WERI-Rb-1 (cell line): ENCODE data around the gene PRRC2A.

Experiments
- DNase-seq: peaks from one replicate; pipeline ENCODE4 v3.0.0-alpha.2; 2020
- H3K27ac ChIP-seq: fragments of 250-450 bp; sonication (Bioruptor Pico); 2 replicates; pipeline ENCODE4 v1.5.1; 2020; ENCODE audit warnings: mild to moderate bottlenecking, moderate library complexity
- H3K27me3 ChIP-seq: fragments of 250-450 bp; sonication (Bioruptor Pico); 2 replicates; pipeline ENCODE4 v1.5.1; 2021; ENCODE audit warnings: mild to moderate bottlenecking, low read depth, moderate library complexity; ENCODE audit not compliant: insufficient read depth, severe bottlenecking
- H3K36me3 ChIP-seq: fragments of 250-450 bp; sonication (Bioruptor Pico); 2 replicates; pipeline ENCODE4 v1.5.1; 2020; ENCODE audit warnings: mild to moderate bottlenecking, moderate library complexity
- H3K4me3 ChIP-seq: 2 replicates; pipeline ENCODE4 v1.5.1; 2011; ENCODE audit warnings: low read depth, mild to moderate bottlenecking, control low read depth, low read length
- H3K9me3 ChIP-seq: fragments of 250-450 bp; sonication (Bioruptor Pico); 2 replicates; pipeline ENCODE4 v1.5.1; 2021; ENCODE audit warnings: mild to moderate bottlenecking, moderate library complexity; ENCODE audit not compliant: severe bottlenecking
- TF ChIP-seq, protein P1 (sequence below): IDR thresholded peaks from 2 replicates; pipeline ENCODE4 v1.5.1; 2011; ENCODE audit warnings: low read depth, mild to moderate bottlenecking, control low read depth, inconsistent platforms, low read length

PRRC2A gene

DNA sequence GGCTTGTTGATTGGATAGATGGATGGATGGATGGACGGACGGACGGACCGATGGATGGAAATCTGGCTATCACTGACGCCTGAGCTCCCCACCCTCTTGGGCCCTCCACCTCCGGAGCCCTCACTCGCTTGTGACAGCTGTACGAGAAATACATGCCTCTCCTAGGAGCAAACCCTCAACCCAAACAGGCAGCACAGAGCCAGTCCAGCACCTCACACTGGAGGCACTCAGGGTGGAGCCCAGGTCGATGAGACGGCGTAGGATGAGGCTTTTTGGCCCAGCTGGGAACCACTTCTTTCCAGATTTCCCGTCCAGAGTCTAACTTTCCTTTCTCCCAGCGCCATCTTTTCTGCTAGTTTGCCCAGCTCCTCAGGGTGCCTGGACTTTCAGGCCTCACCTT is 63.1 kb downstream of the PRRC2A start:
- TF ChIP-seq, protein P1, sequence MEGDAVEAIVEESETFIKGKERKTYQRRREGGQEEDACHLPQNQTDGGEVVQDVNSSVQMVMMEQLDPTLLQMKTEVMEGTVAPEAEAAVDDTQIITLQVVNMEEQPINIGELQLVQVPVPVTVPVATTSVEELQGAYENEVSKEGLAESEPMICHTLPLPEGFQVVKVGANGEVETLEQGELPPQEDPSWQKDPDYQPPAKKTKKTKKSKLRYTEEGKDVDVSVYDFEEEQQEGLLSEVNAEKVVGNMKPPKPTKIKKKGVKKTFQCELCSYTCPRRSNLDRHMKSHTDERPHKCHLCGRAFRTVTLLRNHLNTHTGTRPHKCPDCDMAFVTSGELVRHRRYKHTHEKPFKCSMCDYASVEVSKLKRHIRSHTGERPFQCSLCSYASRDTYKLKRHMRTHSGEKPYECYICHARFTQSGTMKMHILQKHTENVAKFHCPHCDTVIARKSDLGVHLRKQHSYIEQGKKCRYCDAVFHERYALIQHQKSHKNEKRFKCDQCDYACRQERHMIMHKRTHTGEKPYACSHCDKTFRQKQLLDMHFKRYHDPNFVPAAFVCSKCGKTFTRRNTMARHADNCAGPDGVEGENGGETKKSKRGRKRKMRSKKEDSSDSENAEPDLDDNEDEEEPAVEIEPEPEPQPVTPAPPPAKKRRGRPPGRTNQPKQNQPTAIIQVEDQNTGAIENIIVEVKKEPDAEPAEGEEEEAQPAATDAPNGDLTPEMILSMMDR, result no peak
- Histone ChIP-seq H3K27ac (no peak overlapping the region), H3K36me3 (peaks cover 39% of the 10 kb centered on the region), H3K27me3 (no peaks in the 10 kb centered on the region), H3K4me3 (no peak overlapping the region), H3K9me3 (no peaks in the 10 kb centered on the region)
- no peak for DNase-seq

DNA sequence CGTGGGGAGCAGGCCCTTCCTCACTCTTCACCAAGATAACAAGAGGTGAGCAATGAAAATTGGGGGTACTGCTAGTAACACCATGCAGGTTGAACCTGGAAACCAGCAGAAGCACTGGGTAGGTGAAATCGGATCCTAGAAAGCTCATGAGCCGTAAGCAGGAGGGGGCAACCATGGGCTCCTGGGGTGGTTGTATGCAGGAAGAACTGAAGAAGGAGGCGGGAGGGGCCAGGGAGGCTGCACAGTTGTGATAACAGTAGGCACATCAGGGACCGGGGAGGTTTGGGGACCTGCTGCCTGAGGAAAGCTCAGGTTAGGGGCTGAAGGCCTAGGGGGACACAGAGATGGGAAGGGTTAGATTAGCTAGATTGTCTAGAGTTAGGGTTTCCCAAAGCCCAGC is 66.0 kb downstream of the PRRC2A start:
- no peak overlapping the region for H3K4me3 ChIP-seq
- H3K36me3 ChIP-seq, result peaks cover 66% of the 10 kb centered on the region
- DNase-seq, result no peak
- H3K27ac ChIP-seq, result no peak overlapping the region
- H3K9me3 ChIP-seq, result no peaks in the 10 kb centered on the region
- TF ChIP-seq, protein P1, result no peak
- no peaks in the 10 kb centered on the region for H3K27me3 ChIP-seq

DNA sequence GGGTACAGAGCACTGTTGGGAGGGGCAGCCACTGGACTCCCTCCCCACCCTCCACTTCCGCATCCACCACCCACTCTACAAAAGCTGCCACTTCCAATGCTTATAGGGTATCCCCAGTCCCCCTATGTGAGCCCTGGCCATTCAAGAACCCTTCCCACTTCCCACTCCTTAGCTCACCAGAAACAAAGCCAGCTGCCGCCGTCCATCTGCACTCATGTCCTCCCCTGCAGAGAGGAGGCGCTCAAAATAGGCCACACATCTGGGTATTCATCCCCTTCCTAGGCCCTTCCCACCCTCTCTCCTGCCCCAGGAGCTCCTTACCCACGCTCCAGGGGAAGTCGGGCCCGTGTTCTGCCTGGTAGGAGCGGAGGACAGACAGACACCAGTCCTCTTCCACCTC is 66.8 kb downstream of the PRRC2A start:
- no peaks in the 10 kb centered on the region for H3K27me3 ChIP-seq
- H3K27ac ChIP-seq, result no peak overlapping the region
- peaks cover 69% of the 10 kb centered on the region for H3K36me3 ChIP-seq
- TF ChIP-seq, protein P1, result no peak
- no peaks in the 10 kb centered on the region for H3K9me3 ChIP-seq
- no peak overlapping the region for H3K4me3 ChIP-seq
- no peak for DNase-seq
